PC-3 (cell line): ENCODE data around the gene IDS. TPM values are rescaled to one million over a fixed set of nuclear protein-coding genes. Genes with fewer than 3 reads are reported as not detected.
"Not testable (repeated sequence)": the region's sequence is repeated elsewhere in the genome, so short reads cannot be mapped to it uniquely, and the experiment has no call there.

ENCODE experiments used
- ATAC-seq: fragments of 200-7000 bp; cut with Tn5 transposase; 2 replicates; pipeline ENCODE4 v1.9.1; 2020; ENCODE audit warnings: mild to moderate bottlenecking, moderate library complexity
- Bru-seq: library from RNA; stranded (reverse); fragments of 400-500 nt; gene quantifications from one replicate; lab custom pipeline; 2021; lab: Mats Ljungman, UMichigan
- BruChase-seq, 2 experiments: library from RNA; stranded (reverse); fragments of 400-500 nt; gene quantifications; one replicate each; lab custom pipeline; 2021; lab: Mats Ljungman, UMichigan
- BruUV-seq: library from RNA; stranded (reverse); fragments of 400-500 nt; replicated peaks from 2 replicates; lab custom pipeline; 2021; lab: Mats Ljungman, UMichigan
- CTCF ChIA-PET: fragments of 300-600 bp; sonication (Branson Sonifier 250); formaldehyde crosslinking; loops from one replicate; lab custom pipeline; 2022; ENCODE audit warnings: antibody characterized with exemption; lab: Charles Lee
- POLR2A ChIA-PET: fragments of 300-600 bp; sonication (Branson Sonifier 250); formaldehyde crosslinking; loops from one replicate; lab custom pipeline; 2022; ENCODE audit warnings: antibody characterized with exemption; ENCODE audit not compliant: unreplicated experiment; lab: Charles Lee
- DNase-seq: peaks from one replicate; pipeline ENCODE4 v3.0.0-alpha.2; 2015
- H2AFZ ChIP-seq: fragments of 300-600 bp; sonication (generic); 2 replicates; pipeline ENCODE4 v1.6.0; 2016; ENCODE audit warnings: antibody characterized with exemption, low read length
- H3F3A ChIP-seq: fragments of 300-600 bp; sonication (generic); one replicate; pipeline ENCODE4 v1.6.0; 2017; ENCODE audit warnings: antibody characterized with exemption, low read length, control low read depth, mild to moderate bottlenecking; ENCODE audit not compliant: unreplicated experiment
- H3K27ac ChIP-seq: fragments of 300-600 bp; sonication (generic); 2 replicates; pipeline ENCODE4 v1.5.1; 2016; ENCODE audit warnings: mild to moderate bottlenecking, low read length
- H3K27me3 ChIP-seq: fragments of 300-600 bp; sonication (generic); 2 replicates; pipeline ENCODE4 v1.6.1; 2016; ENCODE audit warnings: low read length, mixed read lengths
- H3K36me3 ChIP-seq: fragments of 300-600 bp; sonication (generic); 2 replicates; pipeline ENCODE4 v1.6.1; 2016; ENCODE audit warnings: low read depth, mixed run types, low read length, mixed read lengths
- H3K4me1 ChIP-seq: fragments of 300-600 bp; sonication (generic); 2 replicates; pipeline ENCODE4 v1.5.1; 2016; ENCODE audit warnings: low read length; ENCODE audit not compliant: insufficient read depth
- H3K4me2 ChIP-seq: fragments of 300-600 bp; sonication (generic); 2 replicates; pipeline ENCODE4 v1.6.0; 2016; ENCODE audit warnings: low read length
- H3K4me3 ChIP-seq: fragments of 300-600 bp; sonication (generic); 2 replicates; pipeline ENCODE4 v1.5.1; 2016; ENCODE audit warnings: mild to moderate bottlenecking, low read length, mixed read lengths
- H3K79me2 ChIP-seq: fragments of 300-600 bp; sonication (generic); 2 replicates; pipeline ENCODE4 v1.6.1; 2017; ENCODE audit warnings: low read length, mixed read lengths
- H3K9ac ChIP-seq: fragments of 300-600 bp; sonication (generic); 2 replicates; pipeline ENCODE4 v1.6.0; 2016; ENCODE audit warnings: mild to moderate bottlenecking, low read length
- H3K9me2 ChIP-seq: fragments of 300-600 bp; sonication (generic); replicated peaks from 2 replicates; pipeline ENCODE4 v1.6.1; 2016; ENCODE audit warnings: mixed run types, low read length, mixed read lengths
- H3K9me3 ChIP-seq: fragments of 300-600 bp; sonication (generic); 2 replicates; pipeline ENCODE4 v1.6.1; 2016; ENCODE audit warnings: low read length, mixed read lengths
- H4K20me1 ChIP-seq: fragments of 300-600 bp; sonication (generic); 2 replicates; pipeline ENCODE4 v1.6.1; 2016; ENCODE audit warnings: low read length, mixed read lengths
- CTCF ChIP-seq: fragments of 300-600 bp; sonication (generic); conservative IDR thresholded peaks from 2 replicates; pipeline ENCODE4 v1.5.1; 2017; ENCODE audit warnings: antibody characterized with exemption, low read depth, mild to moderate bottlenecking, low read length
- EZH2 ChIP-seq: fragments of 300-600 bp; sonication (generic); IDR thresholded peaks from one replicate; pipeline ENCODE4 v1.6.1; 2017; ENCODE audit warnings: antibody characterized with exemption, mild to moderate bottlenecking, low read length; ENCODE audit not compliant: unreplicated experiment
- EZH2phosphoT487 ChIP-seq: fragments of 300-600 bp; sonication (generic); IDR thresholded peaks from 2 replicates; pipeline ENCODE4 v1.6.1; 2018; ENCODE audit warnings: mild to moderate bottlenecking, antibody characterized with exemption, low read length, borderline replicate concordance
- intact Hi-C: fragments of 100-400 bp; cut with micrococcal nuclease; formaldehyde crosslinking; loops from 2 replicates; pipeline ENCODE4 v1.9.0; 2023
- long read RNA-seq: library from polyadenylated mRNA; unstranded; transcript quantifications from one replicate; pipeline ENCODE4 v2.0.0, GENCODE V29; 2021; ENCODE audit not compliant: unreplicated experiment
- total RNA-seq: library from RNA; depleted of rRNA; stranded (reverse); fragments of >200 nt; gene quantifications from 2 replicates; pipeline ENCODE4 v1.2.3, GENCODE V29; 2014; rRNA removed

IDS gene
- total RNA-seq (68.4 and 72.9 TPM in 2 replicates), Bru-seq, nascent RNA (percentile 93 among the genes with signal in this experiment), BruChase-seq, experiment 1, labeled RNA remaining after a 6-hour chase (percentile 98 among the genes with signal in this experiment), BruChase-seq, experiment 2, labeled RNA remaining after a 2-hour chase (percentile 97 among the genes with signal in this experiment)
- long read RNA-seq, full-length matches to known transcripts, result 39 of 125 reads
- long read RNA-seq, partial matches to known transcripts, result 29 of 125 reads
- long read RNA-seq, other reads (novel, unspliced or antisense), result 57 of 125 reads

- peaks cover 22% of the 10 kb centered on the region for H3K79me2 ChIP-seq
- ATAC-seq, result peak; percentile 94
- intact Hi-C loops, result loop anchor here (1.0 kb wide), 1 partner anchor 10 kb away; no protein-coding TSS in a partner anchor
- H3K4me1 ChIP-seq, result peaks cover 32% of the 10 kb centered on the region
- H3K27me3 ChIP-seq, result no peaks in the 10 kb centered on the region
- no peaks in the 10 kb centered on the region for H3K9me2 ChIP-seq
- peak; percentile 92 for DNase-seq
- BruUV-seq, result no TSS peak
- H4K20me1 ChIP-seq, result peaks cover 7% of the 10 kb centered on the region; the same call in 1 of the 2 replicates
- H3K4me2 ChIP-seq, result peak within 1 kb of the TSS; percentile 97
- no peaks in the 10 kb centered on the region for H3K9me3 ChIP-seq
- no peaks in the 10 kb centered on the region for H3F3A ChIP-seq
- CTCF ChIA-PET, result no interaction called here
- H3K36me3 ChIP-seq, result peaks cover 14% of the 10 kb centered on the region; the same call in 1 of the 2 replicates
- TF ChIP-seq EZH2 (no peak), EZH2phosphoT487 (no peak), CTCF (no peak)
- peak within 1 kb of the TSS; percentile 86 for H3K4me3 ChIP-seq
- POLR2A ChIA-PET, result interaction anchor here (0.7 kb wide), 1 partner anchor 12 kb away, joined by 6 read pairs; no protein-coding TSS in a partner anchor
- H2AFZ ChIP-seq, result peak within 1 kb of the TSS; percentile 67
- H3K27ac ChIP-seq, result peak within 1 kb of the TSS; percentile 67
- peak within 1 kb of the TSS; percentile 82 for H3K9ac ChIP-seq
Measured at GRCh38 chrX:149504915-149505651, at the start of gene IDS. Gene IDS, minus strand, starts transcription at chrX:149505306. Its CDS starts 169 bp downstream, at chrX:149505137.

GRCh38 chrX:149551939-149552248 lies 46.8 kb upstream of the IDS start:
- BruUV-seq, H3K79me2 ChIP-seq, intact Hi-C loops, H3K27ac ChIP-seq, H2AFZ ChIP-seq, H3K4me1 ChIP-seq, H3K4me2 ChIP-seq, H3K9ac ChIP-seq, H3K4me3 ChIP-seq, H3K9me2 ChIP-seq, H3K36me3 ChIP-seq, H3K9me3 ChIP-seq, H3F3A ChIP-seq, CTCF ChIA-PET, DNase-seq, POLR2A ChIA-PET, H3K27me3 ChIP-seq, ATAC-seq, H4K20me1 ChIP-seq: not testable (repeated sequence)

- BruUV-seq, H3K79me2 ChIP-seq, ATAC-seq, H3K4me1 ChIP-seq, DNase-seq, H2AFZ ChIP-seq, H3K27me3 ChIP-seq, H3K4me2 ChIP-seq, H3K9me3 ChIP-seq, H3K36me3 ChIP-seq, H3K27ac ChIP-seq, H4K20me1 ChIP-seq, H3K9me2 ChIP-seq, H3F3A ChIP-seq, CTCF ChIA-PET, POLR2A ChIA-PET, H3K9ac ChIP-seq, intact Hi-C loops, H3K4me3 ChIP-seq: not testable (repeated sequence)
Measured at GRCh38 chrX:149551245-149551938, 46.3 kb upstream of the IDS start.

GRCh38 chrX:149550454-149550853 lies 45.3 kb upstream of the IDS start:
- CTCF ChIA-PET, H3K27me3 ChIP-seq, intact Hi-C loops: not testable (repeated sequence)

GRCh38 chrX:149549701-149550100 lies 44.6 kb upstream of the IDS start, which contains the start of gene HSFX3:
Gene HSFX3, minus strand, starts transcription at chrX:149549924. Its CDS starts 72 bp downstream, at chrX:149549852.
- H3K27ac ChIP-seq, H3K79me2 ChIP-seq, H3K9me2 ChIP-seq, H3K9me3 ChIP-seq, H4K20me1 ChIP-seq, H3K4me1 ChIP-seq, H2AFZ ChIP-seq, intact Hi-C loops, H3K27me3 ChIP-seq, H3F3A ChIP-seq, BruUV-seq, H3K9ac ChIP-seq, H3K36me3 ChIP-seq, CTCF ChIA-PET, POLR2A ChIA-PET, H3K4me2 ChIP-seq, DNase-seq, H3K4me3 ChIP-seq, ATAC-seq: not testable (repeated sequence)

More at GRCh38 chrX:149550454-149550853, 45.3 kb upstream of the IDS start:
- H2AFZ ChIP-seq, H3K36me3 ChIP-seq, H3K4me2 ChIP-seq, H3K79me2 ChIP-seq, H3K4me1 ChIP-seq, H3K4me3 ChIP-seq, POLR2A ChIA-PET, ATAC-seq, H3F3A ChIP-seq, H3K9me2 ChIP-seq, H3K9me3 ChIP-seq, H4K20me1 ChIP-seq, H3K27ac ChIP-seq, H3K9ac ChIP-seq, DNase-seq: not testable (repeated sequence)
- BruUV-seq, result TSS peak; percentile 16
